Measurements from ENCODE around the gene BCR.

BCR gene

DNA sequence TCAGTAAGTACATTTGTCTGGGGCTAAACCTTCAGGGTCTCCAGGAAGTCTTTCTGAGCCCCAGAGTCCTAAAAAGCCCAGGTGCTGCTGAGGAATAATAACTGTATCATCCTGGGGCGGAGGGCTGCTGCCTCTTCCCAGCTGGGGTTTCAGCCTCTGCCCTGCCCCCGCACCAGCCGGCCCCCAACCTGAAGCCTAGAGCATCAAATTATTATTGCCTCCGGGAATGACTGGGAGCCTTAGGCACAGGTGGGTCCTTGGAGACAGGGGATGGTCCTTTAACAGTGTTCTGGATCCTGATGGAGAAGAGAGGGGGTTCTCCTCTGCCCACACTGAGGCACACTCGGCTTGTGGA is 64.4 kb downstream of the BCR start:
- TF ChIP-seq, protein P1, sequence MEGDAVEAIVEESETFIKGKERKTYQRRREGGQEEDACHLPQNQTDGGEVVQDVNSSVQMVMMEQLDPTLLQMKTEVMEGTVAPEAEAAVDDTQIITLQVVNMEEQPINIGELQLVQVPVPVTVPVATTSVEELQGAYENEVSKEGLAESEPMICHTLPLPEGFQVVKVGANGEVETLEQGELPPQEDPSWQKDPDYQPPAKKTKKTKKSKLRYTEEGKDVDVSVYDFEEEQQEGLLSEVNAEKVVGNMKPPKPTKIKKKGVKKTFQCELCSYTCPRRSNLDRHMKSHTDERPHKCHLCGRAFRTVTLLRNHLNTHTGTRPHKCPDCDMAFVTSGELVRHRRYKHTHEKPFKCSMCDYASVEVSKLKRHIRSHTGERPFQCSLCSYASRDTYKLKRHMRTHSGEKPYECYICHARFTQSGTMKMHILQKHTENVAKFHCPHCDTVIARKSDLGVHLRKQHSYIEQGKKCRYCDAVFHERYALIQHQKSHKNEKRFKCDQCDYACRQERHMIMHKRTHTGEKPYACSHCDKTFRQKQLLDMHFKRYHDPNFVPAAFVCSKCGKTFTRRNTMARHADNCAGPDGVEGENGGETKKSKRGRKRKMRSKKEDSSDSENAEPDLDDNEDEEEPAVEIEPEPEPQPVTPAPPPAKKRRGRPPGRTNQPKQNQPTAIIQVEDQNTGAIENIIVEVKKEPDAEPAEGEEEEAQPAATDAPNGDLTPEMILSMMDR (IDR thresholded peaks at IDR 0.05; ENCODE audit: low read depth, low read length) = no peak
- no peak overlapping the region for H3K4me3 ChIP-seq (ENCODE audit: low read depth, low read length)

DNA sequence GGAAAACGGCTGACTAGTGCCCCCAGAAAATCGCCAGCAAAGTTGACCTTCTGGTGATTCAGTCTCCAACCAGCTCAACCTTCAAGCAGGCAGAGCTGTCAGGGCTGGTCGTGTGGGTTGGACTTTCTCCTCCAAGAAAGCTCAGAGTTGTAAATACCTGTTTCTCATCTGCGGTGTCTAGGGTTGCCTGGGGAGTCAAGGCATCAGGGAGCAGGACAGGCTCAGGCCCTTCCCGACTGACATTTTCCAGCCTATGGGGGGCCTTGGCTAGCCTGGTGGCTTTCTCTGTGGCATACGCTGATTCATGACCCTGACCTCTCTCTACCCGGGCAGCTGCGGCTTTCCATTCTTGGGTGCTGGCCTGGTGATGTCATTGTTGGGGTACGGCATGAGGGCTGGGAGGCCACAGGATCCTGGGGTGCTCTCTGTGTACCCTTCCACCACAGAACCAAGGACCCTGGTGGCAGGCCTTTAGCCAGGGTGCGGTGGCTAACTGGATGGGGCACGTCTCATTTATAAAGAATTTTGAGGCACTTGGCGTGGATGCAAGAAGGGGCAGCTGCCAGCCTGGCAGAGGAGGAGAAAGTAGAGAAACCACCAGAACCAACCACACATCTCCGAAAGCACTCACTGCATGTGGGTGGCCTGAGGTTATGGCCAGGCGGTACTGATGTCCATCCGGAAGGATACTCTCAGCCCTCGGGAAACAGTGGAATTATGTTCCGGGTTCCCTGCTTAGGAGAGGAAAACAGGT is 64.9 kb downstream of the BCR start:
- TF ChIP-seq, protein P1 (IDR thresholded peaks at IDR 0.05; ENCODE audit: low read depth, low read length) = no peak

DNA sequence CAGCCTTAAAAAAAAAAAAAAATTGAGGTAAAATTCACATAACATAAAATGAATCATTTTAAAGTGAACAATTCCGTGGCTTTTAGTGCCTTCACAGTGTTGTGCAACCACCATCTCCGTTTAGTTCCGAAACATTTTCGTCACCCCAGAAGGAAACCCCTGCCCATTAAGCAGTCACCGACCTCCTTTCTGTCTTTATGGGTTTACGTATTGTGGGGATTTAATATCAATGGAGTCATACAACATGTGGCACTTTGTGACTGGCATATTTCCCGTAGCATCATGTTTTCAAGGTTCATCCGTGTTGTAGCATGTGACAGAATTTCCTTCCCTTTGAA is 65.5 kb downstream of the BCR start:
- no peak overlapping the region for H3K4me3 ChIP-seq (ENCODE audit: low read depth, low read length)

More for the DNA sequence above, 64.9 kb downstream of the BCR start:
- H3K4me3 ChIP-seq (ENCODE audit: low read depth, low read length) = no peak overlapping the region

DNA sequence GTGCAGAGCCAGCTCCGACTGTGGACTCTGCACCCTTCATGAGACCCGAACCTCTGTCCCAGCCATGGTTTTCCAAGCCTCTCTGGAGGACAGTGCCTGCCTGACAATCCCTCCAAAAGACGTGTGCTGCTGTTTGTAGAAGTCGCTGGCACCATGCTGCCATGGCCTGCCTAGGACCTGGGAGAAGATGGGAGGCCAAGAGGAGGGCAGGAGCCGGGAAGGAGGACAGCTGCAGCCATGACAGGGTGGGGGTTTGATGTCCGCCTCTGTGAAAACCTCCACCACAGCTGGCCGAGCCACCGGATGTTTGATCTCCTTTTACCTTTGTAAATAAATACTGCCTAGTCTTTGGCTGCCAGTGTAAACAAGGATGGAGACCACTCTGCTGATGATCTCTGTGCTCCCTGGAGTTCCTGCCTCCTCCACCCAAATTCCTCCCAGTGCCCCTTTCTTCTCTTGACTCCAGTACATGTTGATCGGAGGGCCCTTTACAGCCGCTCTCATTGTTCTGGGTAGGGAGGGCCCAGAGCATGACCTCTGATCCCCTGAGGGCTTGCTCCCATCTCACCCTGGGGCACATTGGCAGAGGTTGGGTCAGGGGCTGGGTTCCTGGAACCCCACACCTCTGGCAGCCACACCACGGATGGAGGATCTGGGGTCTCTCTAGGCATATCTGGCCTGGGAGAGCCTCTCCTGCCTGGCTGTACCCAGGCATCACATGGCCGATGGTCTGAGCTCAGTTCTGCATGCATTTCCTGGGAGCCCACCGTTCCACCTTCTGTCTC is 66.9 kb downstream of the BCR start:
- TF ChIP-seq, protein P1 (IDR thresholded peaks at IDR 0.05; ENCODE audit: low read depth, low read length) = no peak
- H3K4me3 ChIP-seq (ENCODE audit: low read depth, low read length) = no peak overlapping the region

More for the DNA sequence above, 65.5 kb downstream of the BCR start:
- TF ChIP-seq, protein P1 (IDR thresholded peaks at IDR 0.05; ENCODE audit: low read depth, low read length) = no peak

DNA sequence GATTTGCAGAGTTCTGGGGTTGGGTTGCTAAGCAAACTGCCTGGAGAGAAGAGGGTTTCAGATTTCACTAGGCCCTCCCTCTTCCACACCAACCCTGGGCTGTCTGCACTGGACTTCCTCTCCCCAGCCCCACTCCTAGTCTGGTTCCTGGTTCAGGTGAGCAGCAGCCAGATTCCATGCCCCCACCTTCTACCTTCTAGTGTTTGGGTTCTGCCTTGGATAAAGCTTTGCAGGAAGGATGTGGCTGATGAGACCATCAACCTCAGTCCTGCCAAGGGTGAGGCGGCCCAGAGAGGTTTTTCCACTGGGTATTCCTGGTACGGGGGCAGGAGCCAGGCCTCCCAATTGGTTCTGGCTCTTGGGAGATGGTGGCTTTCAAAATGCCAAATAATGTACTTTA is 68.3 kb downstream of the BCR start:
- TF ChIP-seq, protein P1 (IDR thresholded peaks at IDR 0.05; ENCODE audit: low read depth, low read length) = no peak
- no peak overlapping the region for H3K4me3 ChIP-seq (ENCODE audit: low read depth, low read length)

DNA sequence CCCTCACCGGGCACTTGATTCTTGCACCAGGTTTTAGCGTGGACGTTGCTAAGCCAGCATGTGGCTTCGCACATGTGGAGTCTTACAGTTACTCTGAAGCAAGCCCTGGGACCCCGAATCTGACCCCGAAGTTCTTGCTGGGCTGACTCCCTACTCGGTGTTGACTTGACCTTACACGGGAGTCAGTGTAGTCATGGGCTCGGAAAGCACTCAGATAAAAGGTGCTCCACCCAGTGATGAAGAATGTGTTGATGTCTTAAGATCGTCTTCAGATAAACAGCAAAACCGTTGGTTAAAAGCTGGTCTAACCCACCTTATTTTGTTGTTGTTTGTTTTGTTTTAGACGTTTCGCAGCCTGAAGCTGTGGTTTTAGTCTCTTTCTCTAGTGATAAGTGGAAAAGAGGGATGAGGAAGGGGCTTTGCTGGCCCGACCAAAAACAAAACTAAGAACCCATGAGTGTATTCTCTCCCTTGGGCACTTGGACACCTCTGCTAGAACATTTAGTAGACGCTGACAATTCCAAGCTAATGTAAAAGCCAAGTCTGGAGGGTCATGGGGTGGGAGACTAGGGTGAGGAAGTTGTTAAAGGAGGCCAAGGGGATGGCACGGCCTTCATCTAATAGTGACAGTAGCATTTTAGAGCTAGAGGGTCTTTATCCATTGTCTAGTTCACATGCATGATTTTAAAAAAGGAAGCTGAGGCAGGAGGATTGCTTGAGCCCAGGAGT is 69.9 kb downstream of the BCR start:
- TF ChIP-seq, protein P1 (IDR thresholded peaks at IDR 0.05; ENCODE audit: low read depth, low read length) = no peak
- H3K4me3 ChIP-seq (ENCODE audit: low read depth, low read length) = no peak overlapping the region

Measured in WI38 (cell line).